Fibroblast of gingiva (primary cell): ENCODE data around the gene ACTL8.
A peak's percentile ranks its signal among the peaks of the same experiment; 100 is the strongest.

Experiments used
- DNase-seq: peaks from one replicate; pipeline ENCODE4 v3.0.0-alpha.2; 2011; ENCODE audit warnings: low read depth

Gene ACTL8

GRCh38 chr1:17846341-17846740, 91.2 kb downstream of the ACTL8 start:
- DNase-seq, result no peak

DNA sequence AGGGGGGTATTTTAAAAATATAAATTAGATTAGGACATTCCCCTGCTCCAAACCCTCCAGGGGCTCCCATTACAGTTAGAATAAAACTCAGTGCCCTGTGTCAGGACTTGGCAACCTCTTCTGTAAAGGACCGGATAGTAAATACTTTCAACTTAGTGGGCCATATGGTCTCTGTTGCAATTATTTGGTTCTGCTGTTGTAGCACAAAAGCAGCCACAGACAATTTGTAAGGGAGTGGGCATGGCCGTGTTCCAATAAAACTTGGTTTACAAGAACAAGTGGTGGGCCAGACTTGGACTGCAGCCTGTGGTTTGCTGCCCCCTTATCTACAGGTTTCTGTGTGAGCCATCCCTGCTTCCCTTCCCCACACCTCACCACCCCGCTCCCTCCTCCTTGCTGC, 92.0 kb downstream of the ACTL8 start:
- no peak for DNase-seq

DNA sequence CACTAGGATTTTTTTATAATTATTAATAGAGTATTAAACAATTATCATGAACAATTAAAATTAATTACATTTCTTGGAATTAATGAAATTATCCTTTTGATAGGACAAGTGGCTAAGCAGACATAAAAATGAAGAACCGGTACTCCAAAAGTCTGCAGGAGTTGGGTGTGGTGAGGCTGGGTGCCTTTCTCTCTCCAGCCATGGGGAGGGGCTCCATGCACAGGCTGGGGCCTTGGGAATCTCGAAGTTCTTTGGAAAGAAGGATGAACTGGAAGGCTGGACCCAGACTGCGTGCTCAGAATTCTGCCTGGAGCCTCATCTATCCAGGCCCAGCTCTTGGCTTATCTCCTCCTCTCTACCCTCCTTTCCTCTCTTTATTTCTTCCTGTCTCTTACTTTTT, 94.1 kb downstream of the ACTL8 start:
- peak; percentile 19 for DNase-seq

DNA sequence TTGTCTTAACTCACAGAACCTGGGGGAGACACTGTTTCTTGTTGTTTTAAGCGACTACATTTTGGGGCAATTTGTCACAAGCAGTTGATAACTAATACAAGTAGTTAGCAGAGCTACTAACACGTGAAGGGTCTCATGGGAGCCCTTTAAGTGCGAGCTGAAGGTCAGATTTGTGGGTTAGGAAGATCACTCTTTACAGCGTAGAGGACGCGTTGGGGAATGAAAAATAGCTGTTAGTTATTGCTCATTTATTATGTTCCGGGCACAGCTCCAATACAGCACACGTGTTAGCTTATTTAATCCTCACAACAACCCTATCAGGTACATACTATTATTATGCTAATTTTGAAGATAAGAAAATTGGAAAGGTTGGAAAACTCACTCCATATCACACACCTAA, 95.9 kb downstream of the ACTL8 start:
- no peak for DNase-seq

DNA sequence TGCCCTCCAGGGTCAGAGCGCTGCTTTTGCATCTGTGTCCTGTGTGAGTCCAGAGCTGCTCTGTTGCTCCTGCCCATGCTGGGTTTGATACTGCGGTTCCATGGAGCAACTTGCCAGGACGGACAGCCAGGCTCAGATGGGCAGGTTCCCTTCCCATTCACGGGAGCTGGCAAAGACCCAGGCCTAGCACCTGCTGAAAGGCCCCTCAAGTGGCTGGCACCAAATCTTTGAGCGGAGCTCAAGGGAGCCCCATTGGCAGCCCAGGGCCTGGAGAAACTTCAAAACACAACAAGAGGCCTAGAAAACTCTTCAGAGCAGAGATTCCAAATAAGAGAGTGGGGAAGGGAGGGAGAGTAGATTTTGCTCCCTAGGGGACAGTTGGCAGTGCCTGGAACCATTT, 97.2 kb downstream of the ACTL8 start:
- no peak for DNase-seq

DNA sequence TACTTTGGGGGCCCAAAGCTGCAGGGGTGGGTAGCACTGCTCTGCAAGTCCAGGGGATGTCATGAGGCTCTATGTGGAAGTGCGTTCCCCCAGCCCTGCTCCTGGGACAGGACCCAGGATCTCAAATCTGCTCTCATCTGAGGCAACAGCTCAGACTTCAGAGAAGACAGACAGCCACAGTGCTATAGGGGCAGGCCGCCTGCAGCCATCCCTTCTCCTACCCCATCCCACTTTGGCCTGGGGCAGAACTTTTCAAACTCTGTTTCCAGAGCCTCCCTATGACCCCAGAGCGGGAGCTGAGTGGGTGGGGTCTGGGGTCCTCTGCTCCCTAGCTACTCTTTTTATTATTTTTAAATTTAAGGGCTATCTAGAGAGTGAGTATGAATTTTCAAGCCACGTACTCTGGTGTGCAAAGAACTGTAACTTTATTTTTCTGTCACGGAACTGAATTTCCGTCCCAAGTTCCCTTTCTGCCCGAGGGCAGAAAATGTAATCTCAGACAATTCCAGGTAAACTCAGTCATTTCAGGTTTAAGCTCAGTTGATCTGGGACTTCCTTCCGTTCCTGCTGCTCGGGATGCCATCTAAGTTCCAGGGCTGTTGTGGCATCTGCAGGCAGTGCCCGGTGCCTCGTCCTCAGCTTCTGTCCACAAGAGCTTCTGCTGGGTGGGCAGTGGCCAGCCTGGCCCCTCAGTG, 98.3 kb downstream of the ACTL8 start:
- no peak for DNase-seq

GRCh38 chr1:17856496-17857108, 101.5 kb downstream of the ACTL8 start:
- DNase-seq, result no peak

DNA sequence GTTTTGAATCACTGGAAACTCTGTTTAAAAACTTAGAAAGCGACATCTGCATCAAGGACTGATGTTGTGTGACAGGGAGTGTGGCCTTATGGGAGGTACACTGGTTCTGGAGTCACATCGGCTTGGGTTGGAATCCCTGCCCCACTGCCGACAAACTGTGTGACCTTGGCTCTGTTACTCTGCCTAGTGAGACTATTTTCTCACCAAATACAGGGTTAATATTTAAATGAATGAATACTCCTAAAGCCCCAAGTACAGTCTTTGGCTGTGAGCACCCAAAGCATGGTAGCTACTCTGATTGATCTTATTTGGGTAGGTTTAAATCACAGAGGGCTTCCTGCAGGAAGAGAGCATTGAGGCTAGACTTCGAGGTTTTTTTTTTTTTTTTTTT, 102.0 kb downstream of the ACTL8 start:
- DNase-seq, result no peak

- no peak for DNase-seq
These were observed 102.9 kb downstream of the ACTL8 start for GRCh38 chr1:17857996-17858395.

DNA sequence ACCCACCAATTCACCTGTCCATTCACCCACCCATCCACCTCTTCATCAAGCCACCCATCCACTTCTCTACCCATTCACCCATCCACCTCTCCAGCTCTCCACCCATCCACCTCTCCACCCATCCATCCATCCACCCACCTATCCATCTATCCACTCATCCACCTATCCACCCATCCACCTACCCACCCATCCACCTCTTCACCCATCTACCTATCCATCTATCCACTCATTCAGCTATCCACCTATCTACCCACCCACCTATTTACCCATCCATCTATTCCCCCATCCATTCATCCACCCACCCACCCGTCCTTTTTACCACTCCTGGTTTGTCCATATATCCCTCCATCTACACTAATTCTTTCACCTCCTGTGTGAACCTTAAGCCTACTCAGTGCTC, 105.7 kb downstream of the ACTL8 start:
- no peak for DNase-seq

GRCh38 chr1:17861685-17862084, 106.6 kb downstream of the ACTL8 start:
- DNase-seq, result no peak

DNA sequence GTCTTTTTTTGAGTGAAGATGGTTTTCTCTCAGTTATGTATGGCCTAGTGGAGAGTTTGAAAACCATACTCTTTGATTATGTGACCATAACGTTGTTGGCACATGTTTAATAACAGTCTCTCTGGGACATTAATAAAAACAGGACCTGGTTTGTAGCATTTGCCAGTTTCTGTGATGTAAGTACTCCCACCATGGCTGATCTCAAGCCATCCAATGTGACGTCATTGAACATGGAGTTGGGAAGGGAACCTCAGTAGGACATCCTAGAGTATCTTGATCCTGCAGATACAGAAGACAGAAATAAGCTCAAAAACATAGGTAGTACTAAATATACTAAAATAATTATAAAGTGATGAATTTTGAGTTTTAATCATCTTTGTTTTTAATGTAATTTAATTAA, 107.0 kb downstream of the ACTL8 start:
- DNase-seq, result no peak

DNA sequence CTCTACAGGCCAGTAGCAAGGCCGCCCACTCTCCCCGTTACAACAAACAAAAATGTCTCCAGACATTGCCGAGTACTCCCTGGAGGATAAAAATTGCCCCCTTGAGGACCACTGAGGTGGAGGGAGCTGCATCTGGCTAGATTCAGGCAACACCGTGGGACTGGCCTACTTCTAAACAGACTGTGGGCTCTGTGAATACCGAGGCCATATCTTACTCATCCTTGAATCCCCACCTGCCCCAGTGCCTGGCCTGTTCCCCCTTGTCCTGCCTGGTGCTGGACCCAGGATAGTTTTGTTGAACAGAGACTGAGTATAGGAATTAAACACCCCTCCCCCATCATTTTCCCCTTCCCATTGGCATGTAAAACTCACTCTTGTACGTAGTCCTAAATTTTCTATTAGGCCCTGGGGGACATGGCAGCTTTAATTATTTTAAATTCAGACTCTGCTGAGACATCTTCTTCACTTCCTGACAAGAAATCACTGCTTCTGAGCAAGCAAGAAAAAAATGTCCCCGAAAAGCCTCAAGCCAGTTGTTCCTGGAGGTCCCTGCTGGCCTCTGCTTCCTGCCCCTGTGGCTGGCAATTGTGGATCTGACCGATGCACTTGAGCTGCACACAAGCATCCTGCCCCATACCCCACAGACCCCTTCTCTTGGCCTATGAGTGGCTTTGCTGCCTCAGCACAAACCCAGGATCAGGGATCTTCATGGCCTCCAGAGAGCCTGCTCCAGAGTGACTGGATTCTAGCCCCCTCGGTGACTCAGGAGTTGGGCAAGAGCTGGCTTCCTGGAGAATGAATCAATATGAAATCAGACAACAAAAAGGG, 111.0 kb downstream of the ACTL8 start:
- peak; percentile 90 for DNase-seq

- DNase-seq, result no peak
These were observed 111.6 kb downstream of the ACTL8 start for GRCh38 chr1:17866740-17867029.

DNA sequence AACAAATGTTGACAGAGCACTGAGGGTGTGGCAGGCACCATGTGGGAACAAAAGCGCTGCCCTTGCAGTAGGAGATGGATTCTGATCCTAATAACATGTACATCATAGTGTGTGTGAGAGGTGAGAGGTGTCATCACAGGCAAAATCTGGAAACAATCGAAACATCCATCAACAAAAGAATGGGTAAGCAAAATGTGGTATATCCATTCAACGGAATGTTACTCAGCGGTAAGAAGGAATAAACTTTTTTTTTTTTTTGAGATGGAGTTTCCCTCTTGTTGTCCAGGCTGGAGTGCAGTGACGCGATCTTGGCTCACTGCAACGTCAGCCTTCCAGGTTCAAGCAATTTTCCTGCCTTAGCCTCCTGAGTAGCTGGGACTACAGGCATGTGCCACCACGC, 112.3 kb downstream of the ACTL8 start:
- DNase-seq, result no peak

DNA sequence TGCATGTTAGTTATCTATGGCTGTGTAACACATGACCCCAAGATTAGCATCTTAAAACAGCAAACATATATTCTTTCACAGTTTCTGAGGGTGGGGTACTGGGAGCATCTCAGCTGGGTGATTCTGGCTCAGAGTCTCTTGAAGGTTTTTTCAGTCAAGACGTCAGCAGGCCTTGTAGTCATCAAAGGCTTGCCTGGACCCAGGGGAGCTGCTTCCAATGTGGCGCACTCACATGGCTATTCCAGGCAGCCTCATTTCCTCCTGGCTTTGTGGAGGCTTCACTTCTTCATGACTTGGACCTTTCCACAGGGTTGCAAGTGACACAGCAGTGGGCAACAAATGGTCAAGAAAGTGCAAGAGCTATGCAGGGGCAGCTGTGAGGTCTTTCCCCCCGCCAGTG, 114.7 kb downstream of the ACTL8 start:
- DNase-seq, result peak; percentile 25

GRCh38 chr1:17870679-17871078, 115.5 kb downstream of the ACTL8 start:
- DNase-seq, result no peak

DNA sequence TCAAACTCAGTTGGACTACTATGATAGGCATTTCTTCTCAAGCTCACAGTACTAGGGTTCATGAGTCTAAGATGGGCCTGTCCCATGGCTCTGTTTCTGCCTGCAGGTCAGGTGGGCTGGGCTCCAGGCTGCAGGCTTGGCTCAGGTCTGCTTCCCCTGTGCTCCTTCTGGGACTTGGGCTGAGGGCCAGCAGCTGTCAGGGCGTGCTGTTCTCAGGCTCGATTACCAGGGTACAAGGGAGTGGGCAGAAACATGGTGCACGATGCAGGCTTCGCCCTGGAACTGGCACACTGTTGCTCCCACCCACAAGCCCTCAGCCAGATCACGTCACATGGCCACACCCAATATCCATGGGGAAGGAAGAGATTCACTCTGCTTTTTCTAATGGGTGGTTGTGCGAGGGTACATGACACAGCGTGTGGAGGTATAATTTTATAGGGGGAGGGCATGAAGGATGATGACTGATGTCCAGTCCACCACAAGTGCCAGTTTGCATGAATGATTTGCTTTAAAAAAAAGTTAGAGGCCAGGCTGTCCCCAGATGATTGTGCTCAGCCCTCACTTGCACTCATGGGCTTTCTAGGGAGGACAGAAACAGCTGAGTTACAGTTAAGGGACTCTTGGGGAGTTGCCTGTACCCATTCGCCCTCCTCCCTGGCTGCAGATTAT, 118.0 kb downstream of the ACTL8 start:
- no peak for DNase-seq

DNA sequence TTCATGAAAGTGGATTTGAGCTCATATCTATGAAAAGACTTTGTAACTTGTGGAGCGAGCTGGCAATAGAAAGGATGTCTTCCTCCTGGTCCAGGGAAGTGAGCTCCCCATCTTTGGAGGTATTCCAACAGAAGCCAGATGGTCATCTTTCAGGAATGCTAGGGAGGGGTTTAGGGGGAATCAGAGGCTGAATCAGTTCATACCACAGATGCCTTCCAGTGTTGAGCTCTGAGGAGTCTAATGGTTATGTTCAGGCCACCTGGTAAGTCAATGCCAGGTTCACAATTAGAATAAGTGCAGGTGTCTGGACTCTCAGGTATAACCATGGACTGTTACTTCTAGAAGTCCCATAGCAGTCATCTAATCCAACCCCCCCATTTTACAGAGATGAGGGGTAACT, 119.1 kb downstream of the ACTL8 start:
- peak; percentile 82 for DNase-seq

GRCh38 chr1:17874710-17875109, 119.6 kb downstream of the ACTL8 start:
- DNase-seq, result peak; percentile 96

DNA sequence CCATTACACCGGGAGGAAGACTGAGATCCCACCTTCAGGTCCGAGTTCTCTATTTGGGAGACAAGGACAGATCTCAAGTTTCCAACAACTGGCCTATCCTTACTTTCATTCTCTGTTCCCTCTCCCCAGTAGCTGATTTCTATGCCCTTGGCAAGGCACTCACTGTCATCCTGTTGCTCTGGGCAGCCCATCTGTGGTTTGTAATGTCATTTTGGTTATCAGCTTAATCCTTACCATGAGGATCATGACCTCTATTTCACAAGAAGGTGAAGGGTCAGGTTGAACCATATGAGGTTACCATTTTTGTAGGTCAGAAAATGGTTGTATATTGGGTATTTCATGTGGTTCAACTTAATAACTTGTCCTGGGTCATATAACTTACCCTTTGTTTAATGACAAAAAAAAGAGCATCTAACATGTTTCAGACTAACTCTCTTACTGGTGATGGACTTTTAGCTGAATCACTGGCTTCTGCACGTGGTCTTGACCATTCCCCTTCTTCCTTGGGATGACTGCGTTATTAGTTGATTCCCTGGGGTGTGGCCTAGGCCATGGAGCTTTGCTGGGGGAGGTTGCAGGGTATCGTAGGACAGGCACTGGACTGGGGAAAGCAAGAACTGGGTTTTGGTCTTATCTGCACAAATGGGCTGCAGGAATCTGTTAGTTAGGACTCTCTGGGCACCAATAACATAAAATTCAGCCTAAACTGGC, 120.2 kb downstream of the ACTL8 start:
- peak; percentile 62 for DNase-seq

GRCh38 chr1:17875882-17876280, 120.7 kb downstream of the ACTL8 start:
- peak; percentile 18 for DNase-seq
